Ovary (tissue), 3 donors: ENCODE results near the gene MTO1.

Source experiments
- CTCF ChIP-seq, 3 donors: fragments of 450-650 bp in 2 of 3; fragments of 200-600 bp in 1 of 3; IDR thresholded peaks; one replicate each; pipeline versions ENCODE4 v1.5.1 to v1.8.0; 2016 to 2022; ENCODE audit warnings: antibody characterized with exemption in 3 of 3, mild to moderate bottlenecking in 1 of 3
- POLR2A ChIP-seq: fragments of 450-650 bp; IDR thresholded peaks from one replicate; pipeline ENCODE4 v1.6.1; 2017; ENCODE audit warnings: antibody characterized with exemption, mild to moderate bottlenecking, moderate library complexity
- donor health status: DM: no; HTN: no; CAD: no.

DNA sequence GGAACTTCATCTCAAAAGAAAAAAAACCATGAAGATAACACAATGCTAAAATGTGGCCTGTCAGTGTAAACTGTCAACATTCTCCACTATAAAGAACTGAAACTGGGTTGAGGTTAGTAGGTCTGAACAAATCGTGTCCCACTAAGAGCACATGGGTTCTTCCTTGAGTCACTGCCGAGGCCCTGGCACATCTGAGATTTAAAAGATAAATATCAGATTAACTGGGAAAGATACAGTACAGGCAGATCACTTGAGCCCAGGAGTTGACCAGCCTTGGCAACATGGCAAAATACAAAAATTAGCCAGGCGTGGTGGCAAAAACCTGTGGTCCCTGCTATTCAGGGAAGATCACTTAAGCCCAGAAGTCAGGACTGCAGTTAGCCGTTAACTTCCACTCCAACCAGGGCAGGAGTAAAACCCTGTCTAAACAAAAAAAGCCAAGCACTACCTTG, 53.7 kb downstream of the MTO1 start:
- no peak for TF ChIP-seq POLR2A
- no peak for TF ChIP-seq CTCF (IDR thresholded peaks at IDR 0.05)
